ENCODE results near the gene PYGM. TPM values are rescaled to one million over a fixed set of nuclear protein-coding genes. Genes with fewer than 3 reads are reported as not detected.

Gene PYGM
- total and polyA plus RNA-seq, 2 experiments from 2014 or later, result 1.5 to 3.9 TPM

DNA sequence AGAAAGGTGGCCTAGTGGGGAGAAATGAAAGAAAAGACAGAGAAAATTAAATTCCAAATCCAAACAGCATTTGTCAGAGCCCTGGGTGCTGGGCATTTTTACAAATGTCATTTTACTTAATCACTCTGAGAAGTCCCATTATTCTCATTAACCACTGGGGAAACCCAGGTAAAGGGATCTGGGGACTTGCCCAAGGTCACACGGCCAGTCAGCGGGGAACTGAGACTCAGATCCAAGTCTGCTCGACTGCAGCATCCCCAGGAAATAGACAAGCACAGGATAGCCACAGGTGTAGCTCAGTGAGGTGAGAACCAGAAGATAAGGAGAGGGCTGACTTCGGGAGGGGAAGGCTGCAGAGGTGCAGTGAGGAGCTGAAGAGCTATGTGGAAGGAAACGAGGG lies 44.7 kb downstream of the PYGM start:
- Mint-ChIP-seq H3K9me3 (no peaks in the 10 kb centered on the region), H3K27me3 (ENCODE audit: insufficient read depth, low read depth, poor library complexity) (peaks cover 58% of the 10 kb centered on the region), H3K4me3 (no peak overlapping the region; the same call in 2 of the 3 replicates), H3K36me3 (ENCODE audit: low read depth) (no peaks in the 10 kb centered on the region; the same call in 2 of the 3 replicates), H3K27ac (no peak overlapping the region), H3K4me1 (peaks cover 60% of the 10 kb centered on the region)
- Histone ChIP-seq H3K9me2 (ENCODE audit: insufficient read depth) (no peaks in the 10 kb centered on the region), H3K4me1 (ENCODE audit: insufficient read depth) (peaks cover 39% of the 10 kb centered on the region), H4K20me1 (replicated peaks; ENCODE audit: insufficient read depth) (peaks cover 5% of the 10 kb centered on the region; the same call in 1 of the 2 replicates), H3K27me3 (ENCODE audit: insufficient read depth) (peaks cover 45% of the 10 kb centered on the region), H3K4me3 (no peak overlapping the region), H2AFZ (no peak overlapping the region), H3K27ac (ENCODE audit: low read depth) (no peak overlapping the region), H3F3A (replicated peaks; ENCODE audit: low read depth) (peaks cover 18% of the 10 kb centered on the region), H3K4me2 (peak overlapping the region; percentile 88), H3K36me3 (ENCODE audit: insufficient read depth) (no peaks in the 10 kb centered on the region), H3K79me2 (replicated peaks; ENCODE audit: insufficient read depth) (no peaks in the 10 kb centered on the region)
- TF ChIP-seq, protein P1, sequence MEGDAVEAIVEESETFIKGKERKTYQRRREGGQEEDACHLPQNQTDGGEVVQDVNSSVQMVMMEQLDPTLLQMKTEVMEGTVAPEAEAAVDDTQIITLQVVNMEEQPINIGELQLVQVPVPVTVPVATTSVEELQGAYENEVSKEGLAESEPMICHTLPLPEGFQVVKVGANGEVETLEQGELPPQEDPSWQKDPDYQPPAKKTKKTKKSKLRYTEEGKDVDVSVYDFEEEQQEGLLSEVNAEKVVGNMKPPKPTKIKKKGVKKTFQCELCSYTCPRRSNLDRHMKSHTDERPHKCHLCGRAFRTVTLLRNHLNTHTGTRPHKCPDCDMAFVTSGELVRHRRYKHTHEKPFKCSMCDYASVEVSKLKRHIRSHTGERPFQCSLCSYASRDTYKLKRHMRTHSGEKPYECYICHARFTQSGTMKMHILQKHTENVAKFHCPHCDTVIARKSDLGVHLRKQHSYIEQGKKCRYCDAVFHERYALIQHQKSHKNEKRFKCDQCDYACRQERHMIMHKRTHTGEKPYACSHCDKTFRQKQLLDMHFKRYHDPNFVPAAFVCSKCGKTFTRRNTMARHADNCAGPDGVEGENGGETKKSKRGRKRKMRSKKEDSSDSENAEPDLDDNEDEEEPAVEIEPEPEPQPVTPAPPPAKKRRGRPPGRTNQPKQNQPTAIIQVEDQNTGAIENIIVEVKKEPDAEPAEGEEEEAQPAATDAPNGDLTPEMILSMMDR (conservative IDR thresholded peaks at IDR 0.05; ENCODE audit: low read depth in 2 of 2), result no peak
- TF ChIP-seq NANOG (IDR thresholded peaks at IDR 0.05; ENCODE audit: borderline replicate concordance) (no peak), JUNB (IDR thresholded peaks at IDR 0.05; ENCODE audit: unreplicated experiment) (no peak), POLR2AphosphoS5 (IDR thresholded peaks at IDR 0.05; ENCODE audit: low read depth) (no peak), EZH2 (IDR thresholded peaks at IDR 0.05; ENCODE audit: low read depth, unreplicated experiment) (no peak), ZNF114 (CRISPR knock-in tag; IDR thresholded peaks at IDR 0.05) (no peak), EZH2phosphoT487 (IDR thresholded peaks at IDR 0.05; ENCODE audit: unreplicated experiment) (no peak), STAT1 (IDR thresholded peaks at IDR 0.05; ENCODE audit: unreplicated experiment) (no peak), CREB1 (CRISPR knock-in tag; IDR thresholded peaks at IDR 0.05; ENCODE audit: low read depth) (no peak), ZNF331 (CRISPR knock-in tag; IDR thresholded peaks at IDR 0.05; ENCODE audit: low read depth) (no peak)
- TF ChIP-seq, protein P2, sequence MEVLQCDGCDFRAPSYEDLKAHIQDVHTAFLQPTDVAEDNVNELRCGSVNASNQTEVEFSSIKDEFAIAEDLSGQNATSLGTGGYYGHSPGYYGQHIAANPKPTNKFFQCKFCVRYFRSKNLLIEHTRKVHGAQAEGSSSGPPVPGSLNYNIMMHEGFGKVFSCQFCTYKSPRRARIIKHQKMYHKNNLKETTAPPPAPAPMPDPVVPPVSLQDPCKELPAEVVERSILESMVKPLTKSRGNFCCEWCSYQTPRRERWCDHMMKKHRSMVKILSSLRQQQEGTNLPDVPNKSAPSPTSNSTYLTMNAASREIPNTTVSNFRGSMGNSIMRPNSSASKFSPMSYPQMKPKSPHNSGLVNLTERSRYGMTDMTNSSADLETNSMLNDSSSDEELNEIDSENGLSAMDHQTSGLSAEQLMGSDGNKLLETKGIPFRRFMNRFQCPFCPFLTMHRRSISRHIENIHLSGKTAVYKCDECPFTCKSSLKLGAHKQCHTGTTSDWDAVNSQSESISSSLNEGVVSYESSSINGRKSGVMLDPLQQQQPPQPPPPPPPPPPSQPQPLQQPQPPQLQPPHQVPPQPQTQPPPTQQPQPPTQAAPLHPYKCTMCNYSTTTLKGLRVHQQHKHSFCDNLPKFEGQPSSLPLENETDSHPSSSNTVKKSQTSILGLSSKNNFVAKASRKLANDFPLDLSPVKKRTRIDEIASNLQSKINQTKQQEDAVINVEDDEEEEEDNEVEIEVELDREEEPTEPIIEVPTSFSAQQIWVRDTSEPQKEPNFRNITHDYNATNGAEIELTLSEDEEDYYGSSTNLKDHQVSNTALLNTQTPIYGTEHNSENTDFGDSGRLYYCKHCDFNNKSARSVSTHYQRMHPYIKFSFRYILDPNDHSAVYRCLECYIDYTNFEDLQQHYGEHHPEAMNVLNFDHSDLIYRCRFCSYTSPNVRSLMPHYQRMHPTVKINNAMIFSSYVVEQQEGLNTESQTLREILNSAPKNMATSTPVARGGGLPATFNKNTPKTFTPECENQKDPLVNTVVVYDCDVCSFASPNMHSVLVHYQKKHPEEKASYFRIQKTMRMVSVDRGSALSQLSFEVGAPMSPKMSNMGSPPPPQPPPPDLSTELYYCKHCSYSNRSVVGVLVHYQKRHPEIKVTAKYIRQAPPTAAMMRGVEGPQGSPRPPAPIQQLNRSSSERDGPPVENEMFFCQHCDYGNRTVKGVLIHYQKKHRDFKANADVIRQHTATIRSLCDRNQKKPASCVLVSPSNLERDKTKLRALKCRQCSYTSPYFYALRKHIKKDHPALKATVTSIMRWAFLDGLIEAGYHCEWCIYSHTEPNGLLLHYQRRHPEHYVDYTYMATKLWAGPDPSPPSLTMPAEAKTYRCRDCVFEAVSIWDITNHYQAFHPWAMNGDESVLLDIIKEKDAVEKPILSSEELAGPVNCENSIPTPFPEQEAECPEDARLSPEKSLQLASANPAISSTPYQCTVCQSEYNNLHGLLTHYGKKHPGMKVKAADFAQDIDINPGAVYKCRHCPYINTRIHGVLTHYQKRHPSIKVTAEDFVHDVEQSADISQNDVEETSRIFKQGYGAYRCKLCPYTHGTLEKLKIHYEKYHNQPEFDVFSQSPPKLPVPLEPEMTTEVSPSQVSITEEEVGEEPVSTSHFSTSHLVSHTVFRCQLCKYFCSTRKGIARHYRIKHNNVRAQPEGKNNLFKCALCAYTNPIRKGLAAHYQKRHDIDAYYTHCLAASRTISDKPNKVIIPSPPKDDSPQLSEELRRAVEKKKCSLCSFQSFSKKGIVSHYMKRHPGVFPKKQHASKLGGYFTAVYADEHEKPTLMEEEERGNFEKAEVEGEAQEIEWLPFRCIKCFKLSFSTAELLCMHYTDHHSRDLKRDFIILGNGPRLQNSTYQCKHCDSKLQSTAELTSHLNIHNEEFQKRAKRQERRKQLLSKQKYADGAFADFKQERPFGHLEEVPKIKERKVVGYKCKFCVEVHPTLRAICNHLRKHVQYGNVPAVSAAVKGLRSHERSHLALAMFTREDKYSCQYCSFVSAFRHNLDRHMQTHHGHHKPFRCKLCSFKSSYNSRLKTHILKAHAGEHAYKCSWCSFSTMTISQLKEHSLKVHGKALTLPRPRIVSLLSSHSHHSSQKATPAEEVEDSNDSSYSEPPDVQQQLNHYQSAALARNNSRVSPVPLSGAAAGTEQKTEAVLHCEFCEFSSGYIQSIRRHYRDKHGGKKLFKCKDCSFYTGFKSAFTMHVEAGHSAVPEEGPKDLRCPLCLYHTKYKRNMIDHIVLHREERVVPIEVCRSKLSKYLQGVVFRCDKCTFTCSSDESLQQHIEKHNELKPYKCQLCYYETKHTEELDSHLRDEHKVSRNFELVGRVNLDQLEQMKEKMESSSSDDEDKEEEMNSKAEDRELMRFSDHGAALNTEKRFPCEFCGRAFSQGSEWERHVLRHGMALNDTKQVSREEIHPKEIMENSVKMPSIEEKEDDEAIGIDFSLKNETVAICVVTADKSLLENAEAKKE (CRISPR knock-in tag; IDR thresholded peaks at IDR 0.05), result no peak
- TF ChIP-seq, protein P3, sequence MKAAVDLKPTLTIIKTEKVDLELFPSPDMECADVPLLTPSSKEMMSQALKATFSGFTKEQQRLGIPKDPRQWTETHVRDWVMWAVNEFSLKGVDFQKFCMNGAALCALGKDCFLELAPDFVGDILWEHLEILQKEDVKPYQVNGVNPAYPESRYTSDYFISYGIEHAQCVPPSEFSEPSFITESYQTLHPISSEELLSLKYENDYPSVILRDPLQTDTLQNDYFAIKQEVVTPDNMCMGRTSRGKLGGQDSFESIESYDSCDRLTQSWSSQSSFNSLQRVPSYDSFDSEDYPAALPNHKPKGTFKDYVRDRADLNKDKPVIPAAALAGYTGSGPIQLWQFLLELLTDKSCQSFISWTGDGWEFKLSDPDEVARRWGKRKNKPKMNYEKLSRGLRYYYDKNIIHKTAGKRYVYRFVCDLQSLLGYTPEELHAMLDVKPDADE (IDR thresholded peaks at IDR 0.05), result no peak
- TF ChIP-seq, protein P4, sequence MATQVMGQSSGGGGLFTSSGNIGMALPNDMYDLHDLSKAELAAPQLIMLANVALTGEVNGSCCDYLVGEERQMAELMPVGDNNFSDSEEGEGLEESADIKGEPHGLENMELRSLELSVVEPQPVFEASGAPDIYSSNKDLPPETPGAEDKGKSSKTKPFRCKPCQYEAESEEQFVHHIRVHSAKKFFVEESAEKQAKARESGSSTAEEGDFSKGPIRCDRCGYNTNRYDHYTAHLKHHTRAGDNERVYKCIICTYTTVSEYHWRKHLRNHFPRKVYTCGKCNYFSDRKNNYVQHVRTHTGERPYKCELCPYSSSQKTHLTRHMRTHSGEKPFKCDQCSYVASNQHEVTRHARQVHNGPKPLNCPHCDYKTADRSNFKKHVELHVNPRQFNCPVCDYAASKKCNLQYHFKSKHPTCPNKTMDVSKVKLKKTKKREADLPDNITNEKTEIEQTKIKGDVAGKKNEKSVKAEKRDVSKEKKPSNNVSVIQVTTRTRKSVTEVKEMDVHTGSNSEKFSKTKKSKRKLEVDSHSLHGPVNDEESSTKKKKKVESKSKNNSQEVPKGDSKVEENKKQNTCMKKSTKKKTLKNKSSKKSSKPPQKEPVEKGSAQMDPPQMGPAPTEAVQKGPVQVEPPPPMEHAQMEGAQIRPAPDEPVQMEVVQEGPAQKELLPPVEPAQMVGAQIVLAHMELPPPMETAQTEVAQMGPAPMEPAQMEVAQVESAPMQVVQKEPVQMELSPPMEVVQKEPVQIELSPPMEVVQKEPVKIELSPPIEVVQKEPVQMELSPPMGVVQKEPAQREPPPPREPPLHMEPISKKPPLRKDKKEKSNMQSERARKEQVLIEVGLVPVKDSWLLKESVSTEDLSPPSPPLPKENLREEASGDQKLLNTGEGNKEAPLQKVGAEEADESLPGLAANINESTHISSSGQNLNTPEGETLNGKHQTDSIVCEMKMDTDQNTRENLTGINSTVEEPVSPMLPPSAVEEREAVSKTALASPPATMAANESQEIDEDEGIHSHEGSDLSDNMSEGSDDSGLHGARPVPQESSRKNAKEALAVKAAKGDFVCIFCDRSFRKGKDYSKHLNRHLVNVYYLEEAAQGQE (IDR thresholded peaks at IDR 0.05; ENCODE audit: unreplicated experiment), result no peak
- DNase-seq (ENCODE audit: low spot score) (no peak), ATAC-seq (no peak)

Measured in GM23338 (cell line).